Measurements from ENCODE around the gene SERPINB7. TPM values are rescaled to one million over a fixed set of nuclear protein-coding genes. Genes with fewer than 3 reads are reported as not detected.

SERPINB7 gene
- polyA plus RNA-seq, 6 donors from 2014 or later = not detected

DNA sequence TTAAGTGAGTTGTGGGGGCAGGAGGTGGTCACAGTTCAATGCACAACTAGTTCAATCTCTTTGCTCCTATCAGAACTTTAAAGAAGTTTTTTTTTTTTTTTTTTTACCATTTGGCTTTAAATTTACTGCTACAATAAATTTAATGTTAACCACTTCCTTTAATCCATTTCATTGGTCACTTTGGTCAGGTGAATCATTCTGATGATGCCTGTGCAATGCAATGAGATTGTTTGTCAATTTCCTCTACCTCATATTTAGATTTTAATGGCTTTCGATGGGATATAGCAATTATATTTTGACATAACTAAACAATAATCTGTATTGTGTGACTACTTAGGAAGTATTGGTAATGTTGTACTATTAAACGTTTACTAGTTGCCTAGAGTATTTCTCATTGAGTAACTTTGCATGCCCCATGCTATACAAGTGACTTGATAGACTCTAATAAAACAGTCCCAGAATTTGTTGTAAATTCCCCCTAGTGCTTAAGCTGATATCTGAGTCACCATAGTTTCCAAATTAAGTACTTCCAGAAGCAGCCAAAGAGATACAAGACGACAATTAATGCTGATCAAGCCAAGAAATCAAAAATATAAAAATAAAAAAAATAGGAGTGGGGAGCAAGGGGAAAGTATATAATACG, 59.4 kb downstream of the SERPINB7 start:
- Mint-ChIP-seq H3K36me3 (no peaks in the 10 kb centered on the region), H3K9me3 (no peaks in the 10 kb centered on the region), H3K27ac (no peak overlapping the region), H3K27me3 (peaks cover 15 to 26% (median 16%) of the 10 kb centered on the region in 3 donors), H3K4me1 (peaks cover 0 to 11% (median 9%) of the 10 kb centered on the region in 3 donors), H3K4me3 (no peak overlapping the region)
- DNase-seq (no peak), ATAC-seq (ENCODE audit: low read depth in 2 of 2) (no peak)

DNA sequence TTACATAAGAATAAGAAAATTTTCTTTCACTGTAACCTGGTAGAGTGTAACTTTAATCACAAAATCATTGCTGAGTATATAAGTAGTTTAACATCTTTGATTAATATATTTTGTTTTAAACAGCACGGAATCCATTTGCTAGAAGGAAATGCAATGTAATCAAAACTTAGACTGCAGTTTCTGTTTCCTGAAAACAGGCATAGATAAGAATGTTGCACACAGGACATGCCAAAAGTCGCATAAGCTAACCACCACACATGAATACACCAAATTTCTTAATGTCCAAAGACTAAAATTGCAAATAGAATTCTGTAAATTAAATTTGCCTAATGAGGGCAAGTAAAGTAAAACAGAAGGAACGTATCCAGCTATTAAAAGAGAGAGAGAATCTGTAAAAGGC, 61.2 kb downstream of the SERPINB7 start:
- no peaks in the 10 kb centered on the region for H3K36me3 Mint-ChIP-seq
- H3K27ac Mint-ChIP-seq = peak overlapping the region in 1 of 6 donors; percentile 18
- no peak overlapping the region for H3K4me3 Mint-ChIP-seq
- H3K9me3 Mint-ChIP-seq = no peaks in the 10 kb centered on the region
- DNase-seq = no peak
- ATAC-seq (ENCODE audit: low read depth in 2 of 2) = no peak
- H3K4me1 Mint-ChIP-seq = peaks cover 0 to 3% (median 3%) of the 10 kb centered on the region in 3 donors
- H3K27me3 Mint-ChIP-seq = peaks cover 13 to 24% (median 13%) of the 10 kb centered on the region in 3 donors

DNA sequence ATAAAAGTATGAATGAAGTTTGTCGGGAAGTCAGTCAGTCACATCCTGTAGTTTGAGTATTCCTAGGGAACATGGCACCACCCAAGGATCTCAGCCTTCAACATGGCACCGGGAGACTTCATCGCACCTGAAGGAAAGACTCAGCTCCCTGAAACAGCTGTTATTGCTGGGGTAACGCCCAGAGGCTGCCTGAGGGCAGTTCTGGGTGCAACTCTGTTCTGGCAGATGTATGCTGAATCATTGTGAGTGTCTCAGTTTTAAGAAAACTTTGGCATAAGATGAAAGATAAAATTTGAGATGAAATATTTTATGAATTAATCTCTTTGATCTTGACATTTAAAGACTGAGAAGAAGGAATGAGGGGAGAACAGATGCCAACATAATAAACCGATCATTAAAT, 62.4 kb downstream of the SERPINB7 start:
- H3K4me3 Mint-ChIP-seq = no peak overlapping the region
- H3K36me3 Mint-ChIP-seq = no peaks in the 10 kb centered on the region
- H3K9me3 Mint-ChIP-seq = no peaks in the 10 kb centered on the region
- no peaks in the 10 kb centered on the region for H3K4me1 Mint-ChIP-seq
- no peak for DNase-seq
- ATAC-seq (ENCODE audit: low read depth in 2 of 2) = no peak
- H3K27me3 Mint-ChIP-seq = peaks cover 5 to 22% (median 9%) of the 10 kb centered on the region in 3 donors
- no peak overlapping the region for H3K27ac Mint-ChIP-seq

DNA sequence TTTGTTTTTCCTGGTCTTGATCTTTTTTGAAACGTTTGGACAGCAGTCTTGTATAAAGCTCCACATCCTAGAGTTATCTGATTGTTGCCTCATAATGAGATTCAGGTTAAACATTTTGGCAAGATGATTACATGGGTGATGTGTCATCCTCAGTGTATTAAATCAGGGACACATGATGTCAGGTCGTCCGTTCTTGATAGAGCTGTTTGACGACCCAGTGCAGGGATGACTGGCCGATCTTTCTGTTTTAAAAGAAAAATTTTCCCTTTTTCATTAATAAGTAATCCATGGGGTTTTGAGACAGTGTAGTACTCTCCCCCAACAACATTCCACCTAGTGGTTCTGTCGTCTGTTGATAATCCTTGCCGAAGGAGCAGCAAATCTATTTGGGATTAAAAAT, 67.8 kb downstream of the SERPINB7 start:
- no peak overlapping the region for H3K27ac Mint-ChIP-seq
- no peak for DNase-seq
- peaks cover 0 to 34% (median 18%) of the 10 kb centered on the region in 3 donors for H3K27me3 Mint-ChIP-seq
- no peak overlapping the region for H3K4me3 Mint-ChIP-seq
- no peaks in the 10 kb centered on the region for H3K36me3 Mint-ChIP-seq
- ATAC-seq (ENCODE audit: low read depth in 2 of 2) = no peak
- no peaks in the 10 kb centered on the region for H3K4me1 Mint-ChIP-seq
- no peaks in the 10 kb centered on the region for H3K9me3 Mint-ChIP-seq

DNA sequence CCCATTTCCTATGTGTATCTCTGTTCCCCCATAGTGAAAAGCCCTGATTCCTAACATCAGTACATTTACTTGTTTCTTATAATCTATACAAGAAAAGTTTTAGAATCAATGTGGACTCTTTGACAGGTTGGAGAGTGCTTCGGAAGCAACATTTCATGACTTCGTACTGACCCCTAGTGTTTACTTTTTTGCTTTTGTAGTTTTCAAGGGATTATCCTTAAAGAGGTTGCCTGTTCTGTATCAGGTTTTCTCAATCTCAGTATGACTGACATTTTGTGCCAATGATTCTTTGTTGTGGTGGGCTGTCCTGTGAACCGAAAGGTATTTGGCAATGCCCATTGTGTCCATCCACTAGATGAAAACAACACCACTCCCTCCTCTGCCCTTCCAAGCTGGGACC, 69.0 kb downstream of the SERPINB7 start:
- no peak overlapping the region for H3K4me3 Mint-ChIP-seq
- DNase-seq (no peak), ATAC-seq (ENCODE audit: low read depth in 2 of 2) (no peak)
- no peaks in the 10 kb centered on the region for H3K36me3 Mint-ChIP-seq
- H3K27ac Mint-ChIP-seq = no peak overlapping the region
- H3K9me3 Mint-ChIP-seq = no peaks in the 10 kb centered on the region
- H3K27me3 Mint-ChIP-seq = peaks cover 0 to 30% (median 18%) of the 10 kb centered on the region in 3 donors
- no peaks in the 10 kb centered on the region for H3K4me1 Mint-ChIP-seq

DNA sequence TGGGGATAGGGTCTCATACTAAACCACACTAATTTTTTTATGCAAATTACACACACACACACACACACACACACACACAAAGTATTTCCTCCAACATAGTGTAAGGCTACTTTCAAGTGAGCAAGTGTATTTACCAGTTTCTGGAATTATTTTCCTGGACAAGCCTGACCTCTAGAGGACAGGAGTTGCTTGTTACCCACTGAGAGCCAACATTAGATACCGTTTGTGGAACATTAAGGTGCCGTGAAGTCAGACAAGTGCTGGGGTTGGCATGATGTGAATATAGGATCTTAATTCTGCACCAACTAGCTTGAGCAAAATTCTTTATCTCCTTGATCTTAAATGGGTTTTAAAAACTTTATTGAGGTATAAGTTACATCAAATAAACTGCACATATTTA, 72.9 kb downstream of the SERPINB7 start:
- no peaks in the 10 kb centered on the region for H3K9me3 Mint-ChIP-seq
- no peak for ATAC-seq (ENCODE audit: low read depth in 2 of 2)
- DNase-seq = no peak
- no peak overlapping the region for H3K27ac Mint-ChIP-seq
- no peaks in the 10 kb centered on the region for H3K4me1 Mint-ChIP-seq
- no peaks in the 10 kb centered on the region for H3K36me3 Mint-ChIP-seq
- H3K4me3 Mint-ChIP-seq = no peak overlapping the region
- H3K27me3 Mint-ChIP-seq = peaks cover 11 to 25% (median 22%) of the 10 kb centered on the region in 3 donors

DNA sequence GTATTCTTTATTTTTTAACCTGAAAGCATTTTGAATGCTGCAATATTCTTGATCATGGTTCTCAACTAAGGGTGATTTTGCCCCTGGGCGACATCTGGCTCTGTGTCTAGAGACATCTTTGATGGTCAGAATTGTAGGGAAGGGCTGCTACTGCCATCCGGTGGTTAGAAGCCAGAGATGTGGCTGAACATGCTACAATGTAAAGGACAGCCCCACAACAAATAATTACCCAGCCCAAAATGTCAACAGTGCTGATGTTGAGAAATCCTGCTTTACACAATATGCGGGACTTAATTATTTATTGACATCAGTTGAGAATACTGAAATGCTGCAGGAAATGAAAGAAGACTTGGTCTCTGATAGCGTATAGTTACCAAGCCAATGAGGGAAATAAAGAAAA, 74.8 kb downstream of the SERPINB7 start:
- Mint-ChIP-seq H3K4me3 (no peak overlapping the region), H3K36me3 (no peaks in the 10 kb centered on the region), H3K9me3 (peaks cover 0 to 4% (median 1%) of the 10 kb centered on the region in 7 donors), H3K27me3 (peaks cover 11 to 19% (median 15%) of the 10 kb centered on the region in 3 donors), H3K4me1 (no peaks in the 10 kb centered on the region), H3K27ac (no peak overlapping the region)
- DNase-seq = no peak
- ATAC-seq (ENCODE audit: low read depth in 2 of 2) = no peak

DNA sequence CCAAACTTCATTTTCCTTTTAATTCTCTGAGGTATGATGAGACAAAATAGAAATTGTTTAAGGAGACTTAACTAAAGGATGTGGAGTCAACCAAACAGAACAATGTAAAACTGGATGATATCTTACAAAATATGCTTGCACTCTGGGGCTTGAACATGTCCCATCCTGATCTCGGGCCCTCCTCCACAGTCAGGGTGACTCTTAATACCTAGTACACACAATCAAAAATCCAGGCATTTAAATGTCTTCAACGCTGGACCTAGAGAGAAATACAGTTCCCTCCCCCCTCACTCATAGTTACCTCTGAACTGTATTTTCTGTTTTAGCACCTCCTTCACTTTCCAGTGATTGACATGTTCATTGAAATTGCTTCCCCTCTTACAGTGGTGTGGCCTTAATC, 75.4 kb downstream of the SERPINB7 start:
- no peak overlapping the region for H3K27ac Mint-ChIP-seq
- ATAC-seq (ENCODE audit: low read depth in 2 of 2) (no peak), DNase-seq (no peak)
- H3K4me1 Mint-ChIP-seq = no peaks in the 10 kb centered on the region
- H3K27me3 Mint-ChIP-seq = peaks cover 9 to 13% (median 11%) of the 10 kb centered on the region in 3 donors
- H3K36me3 Mint-ChIP-seq = no peaks in the 10 kb centered on the region
- peaks cover 0 to 5% (median 2%) of the 10 kb centered on the region in 7 donors for H3K9me3 Mint-ChIP-seq
- no peak overlapping the region for H3K4me3 Mint-ChIP-seq

Other genes starting within 250 kb of the SERPINB7 start
- not detected for gene SERPINB12, start 233.0 kb upstream of the SERPINB7 start, polyA plus RNA-seq (ENCODE audit: low read depth in 6 of 6)
- gene SERPINB13, start 188.1 kb upstream of the SERPINB7 start, polyA plus RNA-seq (ENCODE audit: low read depth in 6 of 6) = not detected
- not detected for gene SERPINB4, start 131.2 kb upstream of the SERPINB7 start, polyA plus RNA-seq (ENCODE audit: low read depth in 6 of 6)
- not detected for gene SERPINB3, start 113.5 kb upstream of the SERPINB7 start, polyA plus RNA-seq (ENCODE audit: low read depth in 6 of 6)
- not detected for gene SERPINB11, start 72.5 kb upstream of the SERPINB7 start, polyA plus RNA-seq (ENCODE audit: low read depth in 6 of 6)
- gene SERPINB2, start 112.3 kb downstream of the SERPINB7 start, polyA plus RNA-seq (ENCODE audit: low read depth in 6 of 6) = under 1 TPM in 2 of 6 donors, not detected in 4; 0.15 to 0.39 TPM
- gene SERPINB10, start 132.5 kb downstream of the SERPINB7 start, polyA plus RNA-seq (ENCODE audit: low read depth in 6 of 6) = not detected
- gene HMSD, start 173.9 kb downstream of the SERPINB7 start, polyA plus RNA-seq (ENCODE audit: low read depth in 6 of 6) = not detected
- gene SERPINB8, start 194.7 kb downstream of the SERPINB7 start, polyA plus RNA-seq (ENCODE audit: low read depth in 6 of 6) = 10 to 100 TPM; 22.9 to 35.8 (median 29.9) TPM